Keratinocyte (primary cell): ENCODE measurements around the gene CDH13. TPM values are rescaled to one million over a fixed set of nuclear protein-coding genes. Genes with fewer than 3 reads are reported as not detected.

Source experiments
- DNase-seq: peaks from one replicate; pipeline ENCODE4 v3.0.0-alpha.2; 2011; ENCODE audit warnings: low read depth, missing footprints, low spot score
- FAIRE-seq: peaks from 2 replicates; lab custom pipeline; 2011; peaks lifted over from hg19 to GRCh38; lab: Jason Lieb, UNC
- H2AFZ ChIP-seq: 2 replicates; pipeline ENCODE4 v1.6.0; 2012; ENCODE audit warnings: low read length, control low read depth, inconsistent platforms; ENCODE audit not compliant: control insufficient read depth
- H3K27ac ChIP-seq: 2 replicates; pipeline ENCODE4 v1.5.1; 2011; ENCODE audit warnings: low read length; ENCODE audit not compliant: control insufficient read depth, insufficient read depth
- H3K27me3 ChIP-seq: 3 replicates; pipeline ENCODE4 v1.6.0; 2011; ENCODE audit warnings: low read length; ENCODE audit not compliant: control insufficient read depth, insufficient read depth; ENCODE audit errors: extremely low read depth
- H3K36me3 ChIP-seq, 2 experiments: 2 replicates in 1 of 2; 3 replicates in 1 of 2; pipeline ENCODE4 v1.5.1; 2011; ENCODE audit warnings: low read length in 2 of 2, mild to moderate bottlenecking in 1 of 2; ENCODE audit not compliant: control insufficient read depth in 2 of 2, insufficient read depth in 2 of 2; ENCODE audit errors: extremely low read depth in 1 of 2
- H3K4me1 ChIP-seq: 3 replicates; pipeline ENCODE4 v1.5.1; 2011; ENCODE audit warnings: low read length; ENCODE audit not compliant: control insufficient read depth, insufficient read depth; ENCODE audit errors: extremely low read depth
- H3K4me2 ChIP-seq: 3 replicates; pipeline ENCODE4 v1.6.0; 2011; ENCODE audit warnings: low read depth, low read length; ENCODE audit not compliant: control insufficient read depth, insufficient read depth; ENCODE audit errors: extremely low read depth
- H3K4me3 ChIP-seq, 3 experiments: fragments of 200-600 bp in 1 of 3; sonication (generic) in 1 of 3; 2 replicates in 2 of 3; 3 replicates in 1 of 3; pipeline ENCODE4 v1.5.1; 2011 to 2016; ENCODE audit warnings: low read length in 3 of 3, mild to moderate bottlenecking in 3 of 3, control low read depth in 2 of 3, inconsistent platforms in 1 of 3, low read depth in 1 of 3, mixed read lengths in 1 of 3, mixed run types in 1 of 3, moderate library complexity in 1 of 3; ENCODE audit not compliant: control insufficient read depth in 2 of 3, insufficient read depth in 2 of 3; ENCODE audit errors: extremely low read depth in 1 of 3
- H3K79me2 ChIP-seq: 2 replicates; pipeline ENCODE4 v1.6.0; 2012; ENCODE audit warnings: low read length; ENCODE audit not compliant: control insufficient read depth, insufficient read depth
- H3K9ac ChIP-seq: 3 replicates; pipeline ENCODE4 v1.6.0; 2011; ENCODE audit warnings: low read length; ENCODE audit not compliant: control insufficient read depth, insufficient read depth; ENCODE audit errors: extremely low read depth
- H3K9me1 ChIP-seq: 3 replicates; pipeline ENCODE4 v1.6.0; 2011; ENCODE audit warnings: low read length; ENCODE audit not compliant: control insufficient read depth, insufficient read depth; ENCODE audit errors: extremely low read depth
- H3K9me3 ChIP-seq: 2 replicates; pipeline ENCODE4 v1.5.1; 2012; ENCODE audit warnings: low read depth, low read length; ENCODE audit not compliant: control insufficient read depth
- H4K20me1 ChIP-seq: 3 replicates; pipeline ENCODE4 v1.6.0; 2011; ENCODE audit warnings: low read length; ENCODE audit not compliant: control insufficient read depth, insufficient read depth; ENCODE audit errors: extremely low read depth
- CTCF ChIP-seq, 3 experiments: IDR thresholded peaks in 1 of 3; conservative IDR thresholded peaks in 1 of 3; optimal IDR thresholded peaks in 1 of 3; 2 replicates in 2 of 3; 3 replicates in 1 of 3; pipeline versions ENCODE3 to v1.5.1; 2011; ENCODE audit warnings: low read length in 3 of 3, mild to moderate bottlenecking in 3 of 3, moderate library complexity in 2 of 3, control low read depth in 1 of 3, inconsistent platforms in 1 of 3; ENCODE audit not compliant: insufficient read depth in 2 of 3; ENCODE audit errors: extremely low read depth in 1 of 3
- EZH2 ChIP-seq: IDR thresholded peaks from one replicate; pipeline ENCODE4 v1.6.1; 2012; ENCODE audit warnings: inconsistent platforms, mild to moderate bottlenecking, low read length, moderate library complexity
- dilution Hi-C: fragments of 300-500 bp; cut with MboI; formaldehyde crosslinking; loops from one replicate; pipeline ENCODE4 v1.7.0; 2020; ENCODE audit warnings: low sequenced_read_pairs; ENCODE audit not compliant: extremely low pct_ligation_motif_present
- polyA plus RNA-seq, 5 experiments: library from polyadenylated mRNA; depleted of rRNA in 3 of 5; stranded (reverse) in 3 of 5; stranded (forward) in 1 of 5; unstranded in 1 of 5; fragments of >200 nt; gene quantifications; 1 replicate in 1 of 5; 2 replicates in 3 of 5; 3 replicates in 1 of 5; pipeline versions ENCODE4 v1.2.1 to v1.2.3, GENCODE V29; 2011 to 2012; ENCODE audit warnings: missing spikeins in 2 of 5, low read depth in 1 of 5, low replicate concordance in 1 of 5

Gene CDH13
- polyA plus RNA-seq, 1 donor (not counting 4 experiments of a cell fraction or from before 2014, with no cell fraction given) = 111 TPM

- Histone ChIP-seq H3K4me1 (no peaks in the 10 kb centered on the region), H3K9me1 (no peaks in the 10 kb centered on the region), H3K9me3 (no peaks in the 10 kb centered on the region), H3K79me2 (no peaks in the 10 kb centered on the region), H3K9ac (no peak overlapping the region), H4K20me1 (no peaks in the 10 kb centered on the region), H3K4me3 (no peak overlapping the region), H3K36me3 (no peaks in the 10 kb centered on the region), H3K4me2 (no peak overlapping the region), H2AFZ (no peak overlapping the region), H3K27ac (no peak overlapping the region), H3K27me3 (no peaks in the 10 kb centered on the region)
- FAIRE-seq (peak; percentile 41), DNase-seq (no peak)
- dilution Hi-C loops = no loop called here
- TF ChIP-seq CTCF (optimal IDR thresholded peaks at IDR 0.05 in 1 of 3, IDR thresholded peaks at IDR 0.05 in 1 of 3, conservative IDR thresholded peaks at IDR 0.05 in 1 of 3; ENCODE audit: extremely low read depth in 1 of 3, insufficient read depth in 2 of 3, low read length in 3 of 3) = no peak
- TF ChIP-seq EZH2 = no peak
These were observed 378.3 kb downstream of the CDH13 start for GRCh38 chr16:83004868-83005652.

- Histone ChIP-seq H3K27ac (no peak overlapping the region), H3K36me3 (no peaks in the 10 kb centered on the region), H3K79me2 (no peaks in the 10 kb centered on the region), H2AFZ (no peak overlapping the region), H3K4me2 (no peak overlapping the region), H3K4me1 (no peaks in the 10 kb centered on the region), H3K9ac (no peak overlapping the region), H3K27me3 (no peaks in the 10 kb centered on the region), H3K9me1 (no peaks in the 10 kb centered on the region), H4K20me1 (no peaks in the 10 kb centered on the region), H3K9me3 (no peaks in the 10 kb centered on the region), H3K4me3 (no peak overlapping the region)
- DNase-seq (no peak), FAIRE-seq (peak; percentile 17)
- dilution Hi-C loops = no loop called here
- no peak for TF ChIP-seq CTCF (optimal IDR thresholded peaks at IDR 0.05 in 1 of 3, IDR thresholded peaks at IDR 0.05 in 1 of 3, conservative IDR thresholded peaks at IDR 0.05 in 1 of 3; ENCODE audit: extremely low read depth in 1 of 3, insufficient read depth in 2 of 3, low read length in 3 of 3)
- TF ChIP-seq EZH2 = no peak
These were observed 378.9 kb downstream of the CDH13 start for GRCh38 chr16:83005653-83006160.
